HCT116 (cell line): ENCODE measurements around the gene GRM1. TPM values are rescaled to one million over a fixed set of nuclear protein-coding genes. Genes with fewer than 3 reads are reported as not detected.

Experiments
- ATAC-seq: fragments of 200-7000 bp; cut with Tn5 transposase; 2 replicates; pipeline ENCODE4 v1.9.1; 2020; ENCODE audit warnings: mild to moderate bottlenecking, moderate library complexity
- BruUV-seq: library from RNA; stranded (reverse); fragments of 400-500 nt; replicated peaks from 2 replicates; lab custom pipeline; 2021; lab: Mats Ljungman, UMichigan
- CTCF ChIA-PET: fragments of 300-600 bp; sonication (Branson Sonifier 250); formaldehyde crosslinking; loops from one replicate; lab custom pipeline; 2021; ENCODE audit warnings: antibody characterized with exemption; lab: Charles Lee
- POLR2A ChIA-PET: fragments of 300-600, 350-600 bp; sonication (Branson Sonifier 250); formaldehyde crosslinking; loops from one replicate; lab custom pipeline; 2021; ENCODE audit warnings: antibody characterized with exemption; lab: Charles Lee
- RAD21 ChIA-PET, 2 experiments: fragments of 300-600 bp; sonication (Branson Sonifier 250); formaldehyde crosslinking; loops; one replicate each; lab custom pipeline; 2023; ENCODE audit warnings: low total read pairs in 2 of 2; ENCODE audit not compliant: uncharacterized antibody in 2 of 2, unreplicated experiment in 2 of 2, low non-redundant PET in 1 of 2; lab: Charles Lee
- DNase-seq: peaks from one replicate; pipeline ENCODE4 v3.0.0-alpha.2; 2010; ENCODE audit warnings: low read depth, low spot score
- H2AFZ ChIP-seq: fragments of 200-600 bp; shearing (Covaris generic), sonication (generic); 2 replicates; pipeline ENCODE4 v1.6.1; 2017; ENCODE audit warnings: low read depth, mixed run types, mixed read lengths, antibody characterized with exemption, low read length; ENCODE audit not compliant: poor library complexity, severe bottlenecking
- H3K27ac ChIP-seq: 2 replicates; pipeline ENCODE4 v1.5.1; 2012; ENCODE audit warnings: low read depth, low read length
- H3K27me3 ChIP-seq: fragments of 200-600 bp; sonication (generic); 2 replicates; pipeline ENCODE4 v1.6.1; 2016; ENCODE audit warnings: mixed run types, low read length, mixed read lengths; ENCODE audit not compliant: insufficient read depth
- H3K36me3 ChIP-seq, 2 experiments: fragments of 200-500 bp in 1 of 2; fragments of 200-600 bp in 1 of 2; sonication (Bioruptor generic) in 1 of 2; sonication (generic) in 1 of 2; 2 replicates each; pipeline versions ENCODE4 v1.5.1 to v1.6.1; 2014 to 2016; ENCODE audit warnings: low read length in 2 of 2, inconsistent platforms in 1 of 2, mixed read lengths in 1 of 2, mixed run types in 1 of 2; ENCODE audit not compliant: insufficient read depth in 2 of 2, control insufficient read depth in 1 of 2
- H3K4me1 ChIP-seq, 2 experiments: fragments of 200-600 bp in 1 of 2; sonication (generic) in 1 of 2; 2 replicates each; pipeline versions ENCODE4 v1.5.1 to v1.6.1; 2012 to 2017; ENCODE audit warnings: low read length in 2 of 2, inconsistent platforms in 1 of 2, mild to moderate bottlenecking in 1 of 2, mixed read lengths in 1 of 2, mixed run types in 1 of 2, moderate library complexity in 1 of 2; ENCODE audit not compliant: insufficient read depth in 2 of 2, control insufficient read depth in 1 of 2
- H3K4me2 ChIP-seq: fragments of 200-600 bp; sonication (generic); 2 replicates; pipeline ENCODE4 v1.6.1; 2017; ENCODE audit warnings: mixed run types, low read length, mixed read lengths
- H3K4me3 ChIP-seq, 2 experiments: fragments of 200-600 bp in 1 of 2; sonication (generic) in 1 of 2; replicated peaks in 1 of 2; 2 replicates each; pipeline ENCODE4 v1.5.1; 2011 to 2016; ENCODE audit warnings: low read length in 2 of 2, control low read depth in 1 of 2, low read depth in 1 of 2, mild to moderate bottlenecking in 1 of 2, mixed read lengths in 1 of 2, mixed run types in 1 of 2
- H3K79me2 ChIP-seq: fragments of 200-600 bp; sonication (generic); 2 replicates; pipeline ENCODE4 v1.6.1; 2017; ENCODE audit warnings: mild to moderate bottlenecking, mixed run types, low read length, moderate library complexity, mixed read lengths; ENCODE audit not compliant: insufficient read depth
- H3K9ac ChIP-seq: fragments of 200-600 bp; sonication (generic); 2 replicates; pipeline ENCODE4 v1.6.1; 2016; ENCODE audit warnings: low read length, mixed read lengths
- H3K9me2 ChIP-seq: fragments of 200-600 bp; sonication (generic), shearing (Covaris generic); 2 replicates; pipeline ENCODE4 v1.6.1; 2017; ENCODE audit warnings: mixed run types, mild to moderate bottlenecking, moderate library complexity; ENCODE audit not compliant: insufficient read depth
- H3K9me3 ChIP-seq, 2 experiments: fragments of 200-500 bp in 1 of 2; fragments of 200-600 bp in 1 of 2; sonication (Bioruptor generic) in 1 of 2; sonication (generic) in 1 of 2; 2 replicates each; pipeline ENCODE4 v1.6.1; 2014 to 2017; ENCODE audit warnings: low read length in 2 of 2, mixed read lengths in 2 of 2, inconsistent platforms in 1 of 2, low read depth in 1 of 2, mild to moderate bottlenecking in 1 of 2, mixed run types in 1 of 2, moderate library complexity in 1 of 2; ENCODE audit not compliant: control insufficient read depth in 1 of 2, insufficient read depth in 1 of 2
- H4K20me1 ChIP-seq: fragments of 200-600 bp; sonication (generic), shearing (Covaris generic); 2 replicates; pipeline ENCODE4 v1.6.1; 2017; ENCODE audit warnings: mixed run types, mild to moderate bottlenecking, moderate library complexity; ENCODE audit not compliant: insufficient read depth
- CBX3 ChIP-seq: IDR thresholded peaks from 2 replicates; pipeline ENCODE4 v1.6.1; 2012; ENCODE audit warnings: low read depth
- EGR1 ChIP-seq: IDR thresholded peaks from 2 replicates; pipeline ENCODE4 v1.6.1; 2012; ENCODE audit warnings: low read depth
- EZH2phosphoT487 ChIP-seq: fragments of 200-600 bp; IDR thresholded peaks from 2 replicates; pipeline ENCODE4 v1.6.1; 2018; ENCODE audit warnings: antibody characterized with exemption, borderline replicate concordance
- FOSL1 ChIP-seq: IDR thresholded peaks from 2 replicates; pipeline ENCODE4 v1.6.1; 2012; ENCODE audit warnings: low read depth
- POLR2AphosphoS5 ChIP-seq: IDR thresholded peaks from 2 replicates; pipeline ENCODE4 v1.6.1; 2011; ENCODE audit warnings: mild to moderate bottlenecking, low read depth, low read length, moderate library complexity
- RAD21 ChIP-seq: IDR thresholded peaks from 2 replicates; pipeline ENCODE4 v1.6.1; 2012; ENCODE audit warnings: low read depth, mild to moderate bottlenecking
- SP1 ChIP-seq: IDR thresholded peaks from 2 replicates; pipeline ENCODE4 v1.6.1; 2012; ENCODE audit warnings: low read depth
- TCF7L2 ChIP-seq: IDR thresholded peaks from 2 replicates; pipeline ENCODE4 v1.7.0; 2011; ENCODE audit warnings: borderline replicate concordance, inconsistent platforms; ENCODE audit not compliant: insufficient read depth, insufficient read length; ENCODE audit errors: extremely low read depth
- YY1 ChIP-seq: IDR thresholded peaks from 2 replicates; pipeline ENCODE4 v1.6.1; 2011; ENCODE audit warnings: low read length, low read depth, moderate library complexity, mild to moderate bottlenecking; ENCODE audit not compliant: insufficient replicate concordance; ENCODE audit errors: extremely low read depth
- ZFX ChIP-seq: fragments of 450-650 bp; IDR thresholded peaks from 2 replicates; pipeline ENCODE4 v1.6.1; 2017
- ZNF274 ChIP-seq: fragments of 200-500 bp; sonication (Bioruptor generic); IDR thresholded peaks from 2 replicates; pipeline ENCODE4 v1.6.1; 2014; ENCODE audit warnings: mild to moderate bottlenecking, low read depth, low read length, inconsistent platforms
- intact Hi-C: fragments of 100-400 bp; cut with micrococcal nuclease; formaldehyde crosslinking; loops from 2 replicates; pipeline ENCODE4 v1.10.0; 2022
- total RNA-seq: library from RNA; stranded (reverse); gene quantifications from one replicate; pipeline ENCODE4 v1.2.1, GENCODE V29; 2021; ENCODE audit not compliant: unreplicated experiment
- TF ChIP-seq, protein P1 (sequence below): IDR thresholded peaks from 2 replicates; pipeline ENCODE4 v1.6.1; 2011; ENCODE audit warnings: mild to moderate bottlenecking, low read length, moderate library complexity; ENCODE audit not compliant: insufficient replicate concordance; ENCODE audit errors: extremely low read depth
- TF ChIP-seq, protein P2 (sequence below): IDR thresholded peaks from 2 replicates; pipeline ENCODE4 v1.6.1; 2012
- TF ChIP-seq, protein P3 (sequence below): IDR thresholded peaks from 2 replicates; pipeline ENCODE4 v1.6.1; 2012
- TF ChIP-seq, protein P4 (sequence below), 3 experiments: fragments of 200-600 bp in 1 of 3; sonication (generic) in 1 of 3; IDR thresholded peaks in 2 of 3; conservative IDR thresholded peaks in 1 of 3; 2 replicates each; pipeline ENCODE4 v1.5.1; 2012 to 2017; ENCODE audit warnings: low read depth in 2 of 3, low read length in 2 of 3, antibody characterized with exemption in 1 of 3, borderline replicate concordance in 1 of 3, control low read depth in 1 of 3, mild to moderate bottlenecking in 1 of 3, mixed read lengths in 1 of 3, mixed run types in 1 of 3, moderate library complexity in 1 of 3; ENCODE audit not compliant: insufficient read depth in 1 of 3

Gene GRM1
- total RNA-seq, 1 experiment from 2014 or later: not detected

DNA sequence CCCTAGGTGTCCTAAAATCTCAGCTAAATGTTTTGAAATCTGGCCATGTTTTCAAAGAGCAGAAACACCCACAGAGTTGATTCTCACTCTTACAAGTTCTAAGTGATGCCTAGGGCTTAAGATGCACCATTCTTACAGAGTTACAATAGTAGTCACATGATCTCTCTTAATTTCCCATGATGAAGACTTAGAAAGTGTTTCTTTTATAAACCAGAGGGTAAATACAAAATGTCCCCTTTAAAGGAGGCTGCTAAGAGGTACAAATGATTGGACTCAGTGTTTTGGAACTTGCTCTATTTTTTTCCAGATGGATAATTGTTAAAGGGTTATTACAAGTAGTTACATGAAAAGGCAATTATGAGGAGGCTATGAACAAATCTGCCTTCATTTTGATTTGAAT is 244.6 kb downstream of the GRM1 start:
- CTCF ChIA-PET: no interaction called here
- Histone ChIP-seq H3K9me3 (no peaks in the 10 kb centered on the region), H3K4me3 (no peak overlapping the region), H3K79me2 (no peaks in the 10 kb centered on the region), H3K9me2 (no peaks in the 10 kb centered on the region), H3K27me3 (no peaks in the 10 kb centered on the region; the same call in 1 of the 2 replicates), H3K27ac (no peak overlapping the region), H4K20me1 (no peaks in the 10 kb centered on the region), H2AFZ (no peak overlapping the region), H3K9ac (no peak overlapping the region), H3K4me2 (no peak overlapping the region), H3K4me1 (no peaks in the 10 kb centered on the region), H3K36me3 (no peaks in the 10 kb centered on the region)
- POLR2A ChIA-PET: no interaction called here
- TF ChIP-seq TCF7L2 (no peak), ZNF274 (no peak), YY1 (no peak), EGR1 (no peak), ZFX (no peak)
- TF ChIP-seq, protein P1, sequence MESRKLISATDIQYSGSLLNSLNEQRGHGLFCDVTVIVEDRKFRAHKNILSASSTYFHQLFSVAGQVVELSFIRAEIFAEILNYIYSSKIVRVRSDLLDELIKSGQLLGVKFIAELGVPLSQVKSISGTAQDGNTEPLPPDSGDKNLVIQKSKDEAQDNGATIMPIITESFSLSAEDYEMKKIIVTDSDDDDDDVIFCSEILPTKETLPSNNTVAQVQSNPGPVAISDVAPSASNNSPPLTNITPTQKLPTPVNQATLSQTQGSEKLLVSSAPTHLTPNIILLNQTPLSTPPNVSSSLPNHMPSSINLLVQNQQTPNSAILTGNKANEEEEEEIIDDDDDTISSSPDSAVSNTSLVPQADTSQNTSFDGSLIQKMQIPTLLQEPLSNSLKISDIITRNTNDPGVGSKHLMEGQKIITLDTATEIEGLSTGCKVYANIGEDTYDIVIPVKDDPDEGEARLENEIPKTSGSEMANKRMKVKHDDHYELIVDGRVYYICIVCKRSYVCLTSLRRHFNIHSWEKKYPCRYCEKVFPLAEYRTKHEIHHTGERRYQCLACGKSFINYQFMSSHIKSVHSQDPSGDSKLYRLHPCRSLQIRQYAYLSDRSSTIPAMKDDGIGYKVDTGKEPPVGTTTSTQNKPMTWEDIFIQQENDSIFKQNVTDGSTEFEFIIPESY: no peak
- no TSS peak for BruUV-seq
- ATAC-seq (no peak), DNase-seq (no peak)
- intact Hi-C loops: no loop called here
- RAD21 ChIA-PET: no interaction called here

DNA sequence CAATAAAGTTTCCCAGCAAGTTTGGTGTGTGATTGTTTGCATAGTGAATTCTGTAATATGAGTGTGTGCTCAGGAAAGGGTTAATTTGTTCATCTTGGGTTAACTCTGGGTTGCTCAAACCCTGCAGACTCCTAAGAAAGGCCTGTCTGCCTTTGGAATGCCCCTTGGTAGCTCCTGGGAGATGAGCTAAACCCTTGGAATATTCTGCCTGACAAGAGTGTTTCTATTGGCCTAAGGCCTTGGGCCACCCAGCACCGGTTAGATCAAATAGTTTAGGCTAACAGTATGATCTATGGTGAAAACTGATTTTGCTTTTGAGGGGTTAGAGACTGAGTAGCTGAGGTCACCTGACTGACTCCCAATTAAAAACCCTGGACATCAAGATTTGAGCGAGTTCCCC is 248.3 kb downstream of the GRM1 start:
- Histone ChIP-seq H3K4me3 (no peak overlapping the region), H3K4me2 (no peak overlapping the region), H3K9me3 (no peaks in the 10 kb centered on the region), H4K20me1 (no peaks in the 10 kb centered on the region), H3K27me3 (no peaks in the 10 kb centered on the region; the same call in 1 of the 2 replicates), H3K36me3 (no peaks in the 10 kb centered on the region), H3K9me2 (no peaks in the 10 kb centered on the region), H3K9ac (no peak overlapping the region), H3K4me1 (no peaks in the 10 kb centered on the region), H3K79me2 (no peaks in the 10 kb centered on the region), H3K27ac (no peak overlapping the region), H2AFZ (no peak overlapping the region)
- no TSS peak for BruUV-seq
- ATAC-seq (no peak), DNase-seq (no peak)
- ChIA-PET RAD21 (no interaction called here), POLR2A (no interaction called here), CTCF (no interaction called here)
- intact Hi-C loops: no loop called here
- TF ChIP-seq, protein P2, sequence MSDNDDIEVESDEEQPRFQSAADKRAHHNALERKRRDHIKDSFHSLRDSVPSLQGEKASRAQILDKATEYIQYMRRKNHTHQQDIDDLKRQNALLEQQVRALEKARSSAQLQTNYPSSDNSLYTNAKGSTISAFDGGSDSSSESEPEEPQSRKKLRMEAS: no peak
- TF ChIP-seq, protein P1: no peak
- TF ChIP-seq POLR2AphosphoS5: no peak
- TF ChIP-seq RAD21: no peak
- no peak for TF ChIP-seq FOSL1
- no peak for TF ChIP-seq SP1
- no peak for TF ChIP-seq EZH2phosphoT487
- TF ChIP-seq, protein P3, sequence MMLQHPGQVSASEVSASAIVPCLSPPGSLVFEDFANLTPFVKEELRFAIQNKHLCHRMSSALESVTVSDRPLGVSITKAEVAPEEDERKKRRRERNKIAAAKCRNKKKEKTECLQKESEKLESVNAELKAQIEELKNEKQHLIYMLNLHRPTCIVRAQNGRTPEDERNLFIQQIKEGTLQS: no peak
- no peak for TF ChIP-seq CBX3
- TF ChIP-seq, protein P4, sequence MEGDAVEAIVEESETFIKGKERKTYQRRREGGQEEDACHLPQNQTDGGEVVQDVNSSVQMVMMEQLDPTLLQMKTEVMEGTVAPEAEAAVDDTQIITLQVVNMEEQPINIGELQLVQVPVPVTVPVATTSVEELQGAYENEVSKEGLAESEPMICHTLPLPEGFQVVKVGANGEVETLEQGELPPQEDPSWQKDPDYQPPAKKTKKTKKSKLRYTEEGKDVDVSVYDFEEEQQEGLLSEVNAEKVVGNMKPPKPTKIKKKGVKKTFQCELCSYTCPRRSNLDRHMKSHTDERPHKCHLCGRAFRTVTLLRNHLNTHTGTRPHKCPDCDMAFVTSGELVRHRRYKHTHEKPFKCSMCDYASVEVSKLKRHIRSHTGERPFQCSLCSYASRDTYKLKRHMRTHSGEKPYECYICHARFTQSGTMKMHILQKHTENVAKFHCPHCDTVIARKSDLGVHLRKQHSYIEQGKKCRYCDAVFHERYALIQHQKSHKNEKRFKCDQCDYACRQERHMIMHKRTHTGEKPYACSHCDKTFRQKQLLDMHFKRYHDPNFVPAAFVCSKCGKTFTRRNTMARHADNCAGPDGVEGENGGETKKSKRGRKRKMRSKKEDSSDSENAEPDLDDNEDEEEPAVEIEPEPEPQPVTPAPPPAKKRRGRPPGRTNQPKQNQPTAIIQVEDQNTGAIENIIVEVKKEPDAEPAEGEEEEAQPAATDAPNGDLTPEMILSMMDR (IDR thresholded peaks at IDR 0.05 in 2 of 3, conservative IDR thresholded peaks at IDR 0.05 in 1 of 3; ENCODE audit: borderline replicate concordance in 1 of 3, insufficient read depth in 1 of 3, low read depth in 2 of 3, low read length in 2 of 3): no peak
